Esophagus squamous epithelium (tissue), 5 donors: ENCODE measurements around the gene CDC42SE1. TPM values are rescaled to one million over a fixed set of nuclear protein-coding genes. Genes with fewer than 3 reads are reported as not detected.
A peak's percentile ranks its signal among the peaks of the same experiment; 100 is the strongest.

Experiments used
- DNase-seq: peaks from one replicate; lab custom pipeline; 2025; lab: John Stamatoyannopoulos, UW
- H3K27ac ChIP-seq, 4 donors: fragments of 200-600 bp; sonication (generic); one replicate each; pipeline ENCODE4 v1.5.1; 2016 to 2019; ENCODE audit warnings: mild to moderate bottlenecking in 1 of 4
- H3K27me3 ChIP-seq, 4 donors: fragments of 200-600 bp; sonication (generic); 1 replicate in 3 of 4; 2 replicates in 1 of 4; pipeline versions ENCODE4 v1.5.1 to v1.6.0; 2017 to 2021; ENCODE audit warnings: antibody characterized with exemption in 1 of 4
- H3K36me3 ChIP-seq, 3 donors: fragments of 200-600 bp; sonication (generic); one replicate each; pipeline ENCODE4 v1.5.1; 2016 to 2019
- H3K4me1 ChIP-seq, 3 donors: fragments of 200-600 bp; sonication (generic); one replicate each; pipeline ENCODE4 v1.5.1; 2017 to 2019
- H3K4me3 ChIP-seq, 4 donors: fragments of 200-600 bp; sonication (generic); 1 replicate in 3 of 4; 2 replicates in 1 of 4; pipeline ENCODE4 v1.5.1; 2016 to 2019; ENCODE audit warnings: mild to moderate bottlenecking in 2 of 4, moderate library complexity in 1 of 4
- H3K9me3 ChIP-seq, 3 donors: fragments of 200-600 bp; sonication (generic); one replicate each; pipeline ENCODE4 v1.5.1; 2016 to 2019
- CTCF ChIP-seq, 6 experiments: fragments of 450-650 bp in 4 of 6; fragments of 200-600 bp in 2 of 6; sonication (generic) in 2 of 6; IDR thresholded peaks; one replicate each; pipeline ENCODE4 v1.5.1; 2016 to 2019; ENCODE audit warnings: antibody characterized with exemption in 6 of 6, mild to moderate bottlenecking in 4 of 6, moderate library complexity in 4 of 6
- POLR2A ChIP-seq, 4 donors: fragments of 450-650 bp; IDR thresholded peaks; one replicate each; pipeline ENCODE4 v1.6.1; 2017; ENCODE audit warnings: antibody characterized with exemption in 4 of 4, mild to moderate bottlenecking in 4 of 4, moderate library complexity in 3 of 4
- WGBS, 2 donors: methylation state at CpG; one replicate each; pipeline ENCODE4 v1.1.5; 2018; 5-methylcytosine and 5-hydroxymethylcytosine counted together
- intact Hi-C: fragments of 100-400 bp; cut with DNase I; formaldehyde crosslinking; loops from one replicate; pipeline ENCODE4 v1.15.0; 2022
- total RNA-seq, 4 donors: library from RNA; depleted of rRNA; stranded (reverse); fragments of >200 nt; gene quantifications; one replicate each; pipeline ENCODE4 v1.1.0, GENCODE V29; 2016
- donor health status: DM: yes; HTN: yes; CAD: no.

Gene CDC42SE1
- total RNA-seq, 4 donors from 2014 or later = 86.7 to 128 (median 115) TPM

GRCh38 chr1:151060007-151060656 lies 710 bp upstream of the CDC42SE1 start, which contains the start of gene MLLT11:
Gene MLLT11 (plus strand): TSS chr1:151060397. CDS start chr1:151067225, 6,828 bp downstream.
- no peaks in the 10 kb centered on the region for H3K27me3 ChIP-seq
- peaks cover 29 to 51% (median 37%) of the 10 kb centered on the region in 3 donors for H3K4me1 ChIP-seq
- H3K36me3 ChIP-seq = peaks cover 6 to 26% (median 6%) of the 10 kb centered on the region in 3 donors
- intact Hi-C loops = no loop called here
- no peaks in the 10 kb centered on the region for H3K9me3 ChIP-seq
- peak within 1 kb of the TSS; percentile 98 to 99 (median 98) for H3K27ac ChIP-seq
- TF ChIP-seq POLR2A (IDR thresholded peaks at IDR 0.05) = no peak
- TF ChIP-seq CTCF (IDR thresholded peaks at IDR 0.05) = no peak
- peak within 1 kb of the TSS; percentile 83 to 99 (median 96) for H3K4me3 ChIP-seq
- DNase-seq = no peak
- 0 to 1% methylated on average over 12 to 13 of the region's 15 CpGs for whole genome bisulfite sequencing, 2 donors

GRCh38 chr1:151058692-151059091 lies 730 bp downstream of the CDC42SE1 start:
- no peaks in the 10 kb centered on the region for H3K27me3 ChIP-seq
- no peaks in the 10 kb centered on the region for H3K9me3 ChIP-seq
- no peak for DNase-seq
- peaks cover 21 to 40% (median 21%) of the 10 kb centered on the region in 3 donors for H3K36me3 ChIP-seq
- peak overlapping the region; percentile 83 to 99 (median 96) for H3K4me3 ChIP-seq
- peaks cover 36 to 65% (median 43%) of the 10 kb centered on the region in 3 donors for H3K4me1 ChIP-seq
- peak overlapping the region; percentile 98 to 99 (median 98) for H3K27ac ChIP-seq
- 0 to 2% methylated on average over 10 of the region's 10 CpGs for WGBS, 2 donors
- intact Hi-C loops = no loop called here
- TF ChIP-seq CTCF (IDR thresholded peaks at IDR 0.05) (no peak), POLR2A (IDR thresholded peaks at IDR 0.05) (no peak)

GRCh38 chr1:151056149-151056548 lies 3.3 kb downstream of the CDC42SE1 start:
- intact Hi-C loops = no loop called here
- DNase-seq = no peak
- no peaks in the 10 kb centered on the region for H3K9me3 ChIP-seq
- peaks cover 36 to 78% (median 46%) of the 10 kb centered on the region in 3 donors for H3K4me1 ChIP-seq
- H3K36me3 ChIP-seq = peaks cover 32 to 66% (median 42%) of the 10 kb centered on the region in 3 donors
- WGBS, 2 donors = 35 to 37% methylated on average over 2 of the region's 2 CpGs
- H3K27ac ChIP-seq = peak overlapping the region; percentile 98 to 99 (median 98)
- H3K4me3 ChIP-seq = peak overlapping the region in 3 of 4 donors; percentile 83 to 99 (median 97)
- H3K27me3 ChIP-seq = no peaks in the 10 kb centered on the region
- TF ChIP-seq POLR2A (IDR thresholded peaks at IDR 0.05) = peak in 1 of 4 donors; percentile 35
- TF ChIP-seq CTCF (IDR thresholded peaks at IDR 0.05) = no peak

- Histone ChIP-seq H3K9me3 (no peaks in the 10 kb centered on the region), H3K27me3 (no peaks in the 10 kb centered on the region), H3K4me3 (peak overlapping the region in 3 of 4 donors; percentile 83 to 99 (median 97)), H3K36me3 (peaks cover 32 to 71% (median 42%) of the 10 kb centered on the region in 3 donors), H3K27ac (peak overlapping the region; percentile 98 to 99 (median 98)), H3K4me1 (peaks cover 36 to 77% (median 43%) of the 10 kb centered on the region in 3 donors)
- TF ChIP-seq POLR2A (IDR thresholded peaks at IDR 0.05) = no peak
- no peak for TF ChIP-seq CTCF (IDR thresholded peaks at IDR 0.05)
- intact Hi-C loops = no loop called here
- no peak for DNase-seq
- 60 to 67% methylated on average over 1 of the region's 2 CpGs for whole genome bisulfite sequencing, 2 donors
Observed at GRCh38 chr1:151055581-151055980, 3.8 kb downstream of the CDC42SE1 start.

- intact Hi-C loops = no loop called here
- no peak for DNase-seq
- WGBS, 2 donors = 82 to 91% methylated on average over 4 of the region's 4 CpGs
- TF ChIP-seq CTCF (IDR thresholded peaks at IDR 0.05) (no peak), POLR2A (IDR thresholded peaks at IDR 0.05) (no peak)
- Histone ChIP-seq H3K27me3 (no peaks in the 10 kb centered on the region), H3K36me3 (peaks cover 32 to 72% (median 42%) of the 10 kb centered on the region in 3 donors), H3K4me1 (peaks cover 36 to 74% (median 41%) of the 10 kb centered on the region in 3 donors), H3K27ac (peak overlapping the region; percentile 98 to 99 (median 98)), H3K4me3 (peak overlapping the region in 2 of 4 donors; percentile 83 to 97), H3K9me3 (no peaks in the 10 kb centered on the region)
Observed at GRCh38 chr1:151054971-151055547, 4.4 kb downstream of the CDC42SE1 start.
